ENCODE measurements around the gene PIGB.
"Not testable (repeated sequence)": the region's sequence is repeated elsewhere in the genome, so short reads cannot be mapped to it uniquely, and the experiment has no call there.

Gene PIGB

DNA sequence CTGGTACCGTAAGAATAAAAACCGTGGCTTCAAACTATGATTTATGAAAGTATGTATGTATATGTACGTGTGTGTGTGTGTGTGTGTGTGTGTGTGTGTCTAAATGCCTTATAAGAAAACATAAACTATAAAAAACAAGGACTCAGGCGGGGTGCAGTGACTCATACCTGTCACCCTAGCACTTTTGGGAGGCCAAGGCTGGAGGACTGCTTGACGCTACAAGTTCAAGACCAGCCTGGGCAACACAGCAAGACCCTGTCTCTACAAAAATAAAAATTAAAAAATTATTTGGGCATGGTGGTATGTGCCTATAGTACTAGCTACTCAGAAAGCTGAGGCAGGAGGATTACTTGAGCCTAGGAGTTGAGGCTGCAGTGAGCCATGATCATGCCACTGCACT lies 60.1 kb downstream of the PIGB start:
- no peak for DNase-seq (ENCODE audit: low read depth in 2 of 2)

DNA sequence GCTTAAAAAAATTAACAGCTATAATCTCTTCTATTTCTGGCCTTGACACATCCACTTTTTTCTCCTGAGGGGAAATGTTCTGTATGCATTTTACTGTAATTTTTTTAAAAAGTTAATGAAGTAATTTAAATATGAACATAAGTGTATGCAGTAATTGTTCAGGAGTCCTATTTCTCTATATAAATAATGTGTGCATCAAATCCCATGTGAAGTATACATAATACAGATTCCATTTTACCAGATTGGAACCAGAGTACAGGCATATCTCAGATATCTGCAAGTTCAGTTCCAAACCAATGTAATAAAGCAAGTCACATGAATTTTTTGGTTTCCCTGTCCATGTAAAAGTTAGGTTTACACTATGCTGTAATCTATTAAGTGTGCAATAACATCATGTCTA lies 62.6 kb downstream of the PIGB start:
- no peak for DNase-seq (ENCODE audit: low read depth in 2 of 2)

DNA sequence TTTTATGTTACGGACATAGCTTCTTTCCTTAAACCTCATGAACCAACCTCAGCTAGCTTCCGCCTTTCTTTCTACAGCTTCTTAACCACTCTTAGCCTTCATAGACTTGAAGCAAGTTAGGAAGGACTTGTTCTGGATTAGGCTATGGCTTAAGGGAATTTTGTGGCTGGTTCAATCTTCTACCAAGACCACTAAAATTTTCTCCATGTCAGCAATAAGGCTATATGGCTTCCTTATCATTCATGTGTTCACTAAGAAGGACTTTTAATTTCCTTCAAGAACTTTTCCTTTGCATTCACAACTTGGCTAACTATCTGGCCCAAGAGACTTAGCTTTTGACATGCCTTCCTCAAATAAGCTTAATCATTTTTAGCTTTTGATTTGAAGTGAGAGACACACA lies 64.7 kb downstream of the PIGB start:
- DNase-seq (ENCODE audit: low read depth in 2 of 2), result no peak

DNA sequence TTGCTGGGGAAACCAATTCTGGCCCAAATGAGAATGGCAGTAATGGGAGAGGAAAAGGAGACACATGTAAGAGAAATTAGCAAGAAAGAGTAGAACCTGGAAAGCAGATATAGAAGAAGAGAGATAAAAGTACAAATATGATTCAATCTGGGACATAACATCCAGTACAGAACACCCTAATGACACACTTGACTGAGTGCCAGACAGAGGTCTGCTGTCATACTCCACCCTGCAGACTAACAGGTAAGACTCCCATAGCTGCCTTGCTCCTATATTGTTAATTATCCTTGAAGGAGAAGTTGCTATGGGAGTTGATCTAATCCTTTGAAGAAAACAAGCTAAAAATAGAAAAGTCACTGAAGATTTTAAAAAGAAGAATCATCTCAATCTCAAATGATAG lies 68.0 kb downstream of the PIGB start:
- DNase-seq (ENCODE audit: low read depth in 2 of 2), result no peak

DNA sequence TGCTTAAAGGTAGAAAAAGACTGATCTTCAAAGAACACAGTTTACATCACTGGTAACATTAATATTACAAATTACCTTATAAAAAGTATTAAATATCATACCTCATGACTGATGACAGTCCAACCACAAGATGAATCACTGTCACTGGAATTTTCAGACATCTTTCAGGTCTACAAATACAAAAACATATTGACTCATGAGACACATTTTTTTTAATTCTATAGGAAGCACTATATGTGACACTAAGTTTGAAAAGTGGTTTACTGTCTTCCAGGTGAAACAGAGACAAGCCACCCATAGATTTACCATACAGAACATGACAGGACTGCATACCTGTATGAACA lies 70.2 kb downstream of the PIGB start:
- no peak for DNase-seq (ENCODE audit: low read depth in 2 of 2)

DNA sequence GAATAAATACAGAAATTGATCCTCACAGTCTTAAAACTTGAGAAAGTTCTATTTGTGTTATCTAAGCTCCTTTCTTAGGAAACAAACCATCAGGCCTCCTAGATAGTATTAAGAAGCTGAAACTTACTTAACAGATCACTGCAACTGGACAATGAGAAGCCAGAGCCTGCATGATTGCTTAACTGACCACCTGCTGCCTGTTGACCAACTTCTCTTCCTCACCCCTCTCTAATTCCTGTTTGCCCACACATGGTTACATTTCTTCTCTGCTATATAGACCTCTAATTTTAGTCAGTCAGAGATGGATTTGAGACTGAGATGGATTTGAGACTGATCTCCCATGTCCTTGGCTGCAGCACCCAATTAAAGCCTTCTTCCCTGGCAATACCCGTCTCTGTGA lies 75.7 kb downstream of the PIGB start:
- no peak for DNase-seq (ENCODE audit: low read depth in 2 of 2)

DNA sequence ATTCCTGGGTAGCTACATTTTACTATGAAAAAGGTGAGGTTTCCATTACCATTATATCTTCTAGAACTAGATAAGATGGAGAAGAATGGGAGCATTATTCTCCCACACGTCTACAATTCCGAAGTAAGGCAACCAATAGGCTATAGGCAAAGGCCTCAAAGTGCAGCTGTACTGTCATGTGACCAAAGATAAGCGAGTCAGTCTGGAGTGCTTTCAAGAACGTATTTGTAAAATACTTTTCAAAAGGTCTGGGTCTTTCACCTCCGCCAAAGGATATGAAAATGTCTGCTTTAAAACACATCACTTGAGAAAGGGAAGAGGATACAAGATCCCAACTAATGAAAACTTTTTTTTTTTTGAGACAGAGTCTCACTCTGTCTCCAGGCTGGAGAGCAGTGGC lies 79.2 kb downstream of the PIGB start:
- no peak for DNase-seq (ENCODE audit: low read depth in 2 of 2)

DNA sequence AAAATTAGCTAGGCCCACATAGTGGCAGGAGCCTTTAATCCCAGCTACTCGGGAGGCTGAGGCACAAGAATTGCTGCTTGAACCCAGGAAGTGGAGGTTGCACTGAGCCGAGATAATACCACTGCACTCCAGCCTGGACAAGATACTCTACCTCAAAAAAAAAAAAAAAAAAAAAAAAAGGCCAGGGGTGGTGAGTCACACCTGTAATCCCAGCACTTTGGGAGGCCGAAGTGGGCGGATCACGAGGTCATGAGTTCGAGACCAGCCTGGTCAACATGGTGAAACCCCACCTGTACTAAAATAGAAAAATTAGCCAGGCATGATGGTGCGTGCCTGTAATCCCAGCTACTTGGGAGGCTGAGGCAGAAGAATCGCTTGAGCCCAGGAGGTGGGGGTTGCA lies 81.0 kb downstream of the PIGB start:
- not testable (repeated sequence) for DNase-seq (ENCODE audit: low read depth in 2 of 2)

DNA sequence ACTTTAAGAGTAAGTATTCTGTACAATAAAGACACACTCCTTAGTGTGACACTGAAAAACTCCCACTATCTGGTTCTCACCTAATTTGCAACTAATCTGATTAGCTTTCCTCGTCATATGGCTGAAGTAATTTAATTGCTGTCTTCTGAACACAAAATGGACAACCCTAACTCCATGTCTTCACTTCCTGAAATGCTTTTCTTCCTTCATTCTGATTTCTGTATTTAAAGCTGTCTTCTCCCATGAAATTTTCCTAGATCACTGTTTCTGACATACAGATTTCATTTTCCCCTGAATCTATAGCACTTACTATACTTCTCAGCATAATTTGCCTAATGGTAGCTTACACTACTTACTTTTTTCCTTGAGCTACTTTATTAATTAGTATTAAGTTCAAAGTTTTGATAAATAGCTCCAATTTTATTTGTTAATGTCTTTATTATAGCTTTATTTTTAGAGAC lies 82.8 kb downstream of the PIGB start:
- DNase-seq (ENCODE audit: low read depth in 2 of 2), result no peak

DNA sequence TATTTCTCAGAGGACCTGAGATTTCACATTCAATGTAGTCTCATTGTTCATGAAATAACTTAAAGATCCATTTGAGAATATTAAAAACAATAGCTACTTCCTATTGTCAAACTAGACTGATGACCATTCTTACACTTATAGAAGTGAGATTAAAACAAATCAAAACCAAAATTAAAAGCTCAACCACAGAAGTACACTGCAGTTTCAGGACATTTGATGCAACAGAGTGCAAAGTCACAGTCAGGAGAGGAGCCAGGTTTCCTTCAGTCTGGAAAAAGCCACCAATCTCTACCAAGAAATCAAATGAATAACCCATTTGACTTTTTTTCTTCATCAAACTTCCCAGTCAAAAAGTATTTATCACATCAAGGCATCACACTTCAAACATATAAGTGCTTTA lies 83.7 kb downstream of the PIGB start:
- no peak for DNase-seq (ENCODE audit: low read depth in 2 of 2)

DNA sequence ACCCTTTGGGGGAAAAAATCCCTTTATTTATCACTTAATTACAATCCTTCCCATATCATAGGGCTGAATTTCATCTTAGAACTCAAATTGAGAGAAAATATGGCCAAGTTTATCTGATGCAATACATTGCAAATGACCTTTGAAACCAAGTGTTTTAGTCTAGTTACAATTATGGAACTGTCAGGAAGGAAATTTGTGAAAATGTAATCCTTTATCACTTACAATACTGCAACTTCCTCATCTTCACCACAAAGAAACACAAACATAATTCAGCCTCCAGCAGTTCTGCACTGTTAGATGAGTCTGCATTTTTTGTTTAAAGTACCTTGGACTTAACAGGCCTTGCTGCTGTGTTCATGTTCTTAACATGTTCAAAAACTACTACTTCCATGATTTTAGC lies 84.5 kb downstream of the PIGB start:
- DNase-seq (ENCODE audit: low read depth in 2 of 2), result no peak
